ENCODE measurements around the gene FGF2. TPM values are rescaled to one million over a fixed set of nuclear protein-coding genes. Genes with fewer than 3 reads are reported as not detected.

The FGF2 gene
- total RNA-seq (2022): 33.7 and 43.6 TPM in 2 replicates
- percentile 93 among the genes with signal in this experiment for Bru-seq, nascent RNA
- BruChase-seq, experiment 1, labeled RNA remaining after a 6-hour chase: percentile 79 among the genes with signal in this experiment
- BruChase-seq, experiment 2, labeled RNA remaining after a 2-hour chase: percentile 82 among the genes with signal in this experiment
- long read RNA-seq, full-length matches to known transcripts: 22 of 33 reads
- long read RNA-seq, partial matches to known transcripts: 0 of 33 reads
- long read RNA-seq, other reads (novel, unspliced or antisense): 11 of 33 reads

- Mint-ChIP-seq H3K4me1 (ENCODE audit: low read depth, unreplicated experiment) (peaks cover 42% of the 10 kb centered on the region), H3K27ac (ENCODE audit: unreplicated experiment) (peak within 1 kb of the TSS; percentile 89), H3K27me3 (ENCODE audit: unreplicated experiment) (no peaks in the 10 kb centered on the region), H3K36me3 (ENCODE audit: insufficient read depth, unreplicated experiment) (peaks cover 31% of the 10 kb centered on the region), H3K9me3 (ENCODE audit: low read depth, unreplicated experiment) (no peaks in the 10 kb centered on the region), H3K4me3 (ENCODE audit: low read depth, unreplicated experiment) (peak within 1 kb of the TSS; percentile 91)
- intact Hi-C loops (cut with micrococcal nuclease; ENCODE audit: unreplicated experiment): loop anchor here (5.0 kb wide), 2 partner anchors 44 to 86 kb away; no protein-coding TSS in a partner anchor
- BruUV-seq (replicated peaks): no TSS peak
- TF ChIP-seq, protein P1, sequence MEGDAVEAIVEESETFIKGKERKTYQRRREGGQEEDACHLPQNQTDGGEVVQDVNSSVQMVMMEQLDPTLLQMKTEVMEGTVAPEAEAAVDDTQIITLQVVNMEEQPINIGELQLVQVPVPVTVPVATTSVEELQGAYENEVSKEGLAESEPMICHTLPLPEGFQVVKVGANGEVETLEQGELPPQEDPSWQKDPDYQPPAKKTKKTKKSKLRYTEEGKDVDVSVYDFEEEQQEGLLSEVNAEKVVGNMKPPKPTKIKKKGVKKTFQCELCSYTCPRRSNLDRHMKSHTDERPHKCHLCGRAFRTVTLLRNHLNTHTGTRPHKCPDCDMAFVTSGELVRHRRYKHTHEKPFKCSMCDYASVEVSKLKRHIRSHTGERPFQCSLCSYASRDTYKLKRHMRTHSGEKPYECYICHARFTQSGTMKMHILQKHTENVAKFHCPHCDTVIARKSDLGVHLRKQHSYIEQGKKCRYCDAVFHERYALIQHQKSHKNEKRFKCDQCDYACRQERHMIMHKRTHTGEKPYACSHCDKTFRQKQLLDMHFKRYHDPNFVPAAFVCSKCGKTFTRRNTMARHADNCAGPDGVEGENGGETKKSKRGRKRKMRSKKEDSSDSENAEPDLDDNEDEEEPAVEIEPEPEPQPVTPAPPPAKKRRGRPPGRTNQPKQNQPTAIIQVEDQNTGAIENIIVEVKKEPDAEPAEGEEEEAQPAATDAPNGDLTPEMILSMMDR (IDR thresholded peaks at IDR 0.05; ENCODE audit: unreplicated experiment): no peak
- CTCF ChIA-PET: no interaction called here
- peak; percentile 44 for DNase-seq
Measured at GRCh38 chr4:122826553-122827257, at the start of gene FGF2. Gene FGF2, plus strand, starts transcription at chr4:122826831. Its CDS starts 344 bp downstream, at chr4:122827175.

DNA sequence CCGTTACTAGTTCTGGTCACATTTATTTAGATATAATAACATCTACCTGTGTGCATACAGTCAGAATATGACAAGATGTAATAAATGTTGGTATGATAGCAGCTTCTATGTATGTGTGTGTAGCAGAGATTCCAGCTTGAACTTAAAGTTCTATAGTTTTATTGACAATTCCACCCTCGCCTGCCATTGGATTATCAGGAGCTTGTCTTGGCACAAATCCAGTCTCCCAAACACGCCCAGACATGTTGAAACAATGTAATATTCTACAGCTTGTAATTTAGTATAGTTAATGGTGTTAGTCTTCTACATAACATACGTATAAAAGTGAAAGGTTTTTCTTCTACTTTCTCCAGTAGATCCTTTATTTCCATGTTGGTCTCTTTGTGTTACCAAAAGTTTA, 49.7 kb upstream of the FGF2 start:
- H3K27me3 Mint-ChIP-seq (ENCODE audit: unreplicated experiment): no peaks in the 10 kb centered on the region
- H3K9me3 Mint-ChIP-seq (ENCODE audit: low read depth, unreplicated experiment): no peaks in the 10 kb centered on the region
- intact Hi-C loops (cut with micrococcal nuclease; ENCODE audit: unreplicated experiment): no loop called here
- H3K4me3 Mint-ChIP-seq (ENCODE audit: low read depth, unreplicated experiment): no peak overlapping the region
- no peak overlapping the region for H3K27ac Mint-ChIP-seq (ENCODE audit: unreplicated experiment)
- no peak for DNase-seq
- H3K4me1 Mint-ChIP-seq (ENCODE audit: low read depth, unreplicated experiment): peaks cover 8% of the 10 kb centered on the region
- no TSS peak for BruUV-seq (replicated peaks)
- TF ChIP-seq, protein P1 (IDR thresholded peaks at IDR 0.05; ENCODE audit: unreplicated experiment): no peak
- H3K36me3 Mint-ChIP-seq (ENCODE audit: insufficient read depth, unreplicated experiment): peaks cover 5% of the 10 kb centered on the region
- CTCF ChIA-PET: no interaction called here

GRCh38 chr4:122777846-122778673, 48.6 kb upstream of the FGF2 start:
- Mint-ChIP-seq H3K36me3 (ENCODE audit: insufficient read depth, unreplicated experiment) (peaks cover 5% of the 10 kb centered on the region), H3K9me3 (ENCODE audit: low read depth, unreplicated experiment) (no peaks in the 10 kb centered on the region), H3K27ac (ENCODE audit: unreplicated experiment) (no peak overlapping the region), H3K4me1 (ENCODE audit: low read depth, unreplicated experiment) (peaks cover 13% of the 10 kb centered on the region), H3K4me3 (ENCODE audit: low read depth, unreplicated experiment) (no peak overlapping the region), H3K27me3 (ENCODE audit: unreplicated experiment) (no peaks in the 10 kb centered on the region)
- CTCF ChIA-PET: no interaction called here
- DNase-seq: no peak
- BruUV-seq (replicated peaks): no TSS peak
- TF ChIP-seq, protein P1 (IDR thresholded peaks at IDR 0.05; ENCODE audit: unreplicated experiment): no peak
- intact Hi-C loops (cut with micrococcal nuclease; ENCODE audit: unreplicated experiment): no loop called here

GRCh38 chr4:122781486-122781885, 45.1 kb upstream of the FGF2 start:
- TF ChIP-seq, protein P1 (IDR thresholded peaks at IDR 0.05; ENCODE audit: unreplicated experiment): no peak
- no peak overlapping the region for H3K4me3 Mint-ChIP-seq (ENCODE audit: low read depth, unreplicated experiment)
- intact Hi-C loops (cut with micrococcal nuclease; ENCODE audit: unreplicated experiment): loop anchor here (5.0 to 10.0 kb wide), 2 partner anchors 46 to 113 kb away; partner anchors contain the start of gene FGF2
- H3K4me1 Mint-ChIP-seq (ENCODE audit: low read depth, unreplicated experiment): peaks cover 43% of the 10 kb centered on the region
- H3K9me3 Mint-ChIP-seq (ENCODE audit: low read depth, unreplicated experiment): no peaks in the 10 kb centered on the region
- H3K27me3 Mint-ChIP-seq (ENCODE audit: unreplicated experiment): no peaks in the 10 kb centered on the region
- H3K27ac Mint-ChIP-seq (ENCODE audit: unreplicated experiment): no peak overlapping the region
- H3K36me3 Mint-ChIP-seq (ENCODE audit: insufficient read depth, unreplicated experiment): peaks cover 8% of the 10 kb centered on the region
- no TSS peak for BruUV-seq (replicated peaks)
- DNase-seq: no peak
- CTCF ChIA-PET: interaction anchor here (1.2 kb wide), 1 partner anchor 187 kb away, joined by 3 read pairs; no protein-coding TSS in a partner anchor
